OCI-LY1 (cell line): ENCODE data around the gene TMOD2.

Source experiments
- EZH2 ChIP-seq: fragments of 200-600 bp; sonication (generic), shearing (Covaris generic); IDR thresholded peaks from 2 replicates; pipeline ENCODE4 v1.8.0; 2017; ENCODE audit warnings: borderline replicate concordance, mixed run types, mild to moderate bottlenecking, antibody characterized with exemption, low read length, moderate library complexity, mixed read lengths
- TF ChIP-seq, protein P1 (sequence below): fragments of 200-600 bp; sonication (generic), shearing (Covaris generic); IDR thresholded peaks from 2 replicates; pipeline ENCODE4 v1.5.1; 2017; ENCODE audit warnings: mild to moderate bottlenecking, antibody characterized with exemption, low read length, moderate library complexity, mixed read lengths

DNA sequence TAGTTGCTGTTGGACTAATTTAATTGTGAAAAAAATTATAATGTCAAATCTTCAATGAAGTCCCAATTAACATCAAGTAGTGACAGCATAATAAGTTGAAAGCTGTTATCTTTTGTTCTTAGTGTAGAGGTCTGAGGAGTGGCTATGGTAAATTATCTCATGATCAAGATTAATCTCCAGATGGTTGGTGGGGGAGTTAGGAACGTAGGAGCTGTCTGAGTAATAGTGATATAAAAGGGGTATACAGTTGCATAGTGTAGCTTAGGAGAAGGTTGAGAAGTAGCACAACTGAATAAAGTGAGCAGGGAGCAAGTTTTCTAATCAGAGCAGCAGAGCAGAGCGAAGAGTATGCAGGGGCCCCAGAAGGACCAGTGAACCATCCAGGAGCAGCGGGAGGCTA is 19.5 kb downstream of the TMOD2 start:
- no peak for TF ChIP-seq EZH2
- TF ChIP-seq, protein P1, sequence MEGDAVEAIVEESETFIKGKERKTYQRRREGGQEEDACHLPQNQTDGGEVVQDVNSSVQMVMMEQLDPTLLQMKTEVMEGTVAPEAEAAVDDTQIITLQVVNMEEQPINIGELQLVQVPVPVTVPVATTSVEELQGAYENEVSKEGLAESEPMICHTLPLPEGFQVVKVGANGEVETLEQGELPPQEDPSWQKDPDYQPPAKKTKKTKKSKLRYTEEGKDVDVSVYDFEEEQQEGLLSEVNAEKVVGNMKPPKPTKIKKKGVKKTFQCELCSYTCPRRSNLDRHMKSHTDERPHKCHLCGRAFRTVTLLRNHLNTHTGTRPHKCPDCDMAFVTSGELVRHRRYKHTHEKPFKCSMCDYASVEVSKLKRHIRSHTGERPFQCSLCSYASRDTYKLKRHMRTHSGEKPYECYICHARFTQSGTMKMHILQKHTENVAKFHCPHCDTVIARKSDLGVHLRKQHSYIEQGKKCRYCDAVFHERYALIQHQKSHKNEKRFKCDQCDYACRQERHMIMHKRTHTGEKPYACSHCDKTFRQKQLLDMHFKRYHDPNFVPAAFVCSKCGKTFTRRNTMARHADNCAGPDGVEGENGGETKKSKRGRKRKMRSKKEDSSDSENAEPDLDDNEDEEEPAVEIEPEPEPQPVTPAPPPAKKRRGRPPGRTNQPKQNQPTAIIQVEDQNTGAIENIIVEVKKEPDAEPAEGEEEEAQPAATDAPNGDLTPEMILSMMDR = no peak
